WTC11 (cell line): ENCODE measurements around the gene RBM18.

Source experiments
- CTCF ChIP-seq: fragments of 200-600 bp; IDR thresholded peaks from 2 replicates; pipeline ENCODE4 v1.8.0; 2022; ENCODE audit warnings: antibody characterized with exemption
- FOXJ3 ChIP-seq: sonication (generic); formaldehyde crosslinking; IDR thresholded peaks from 2 replicates; pipeline ENCODE4 v1.9.0; 2021; ENCODE audit warnings: missing genetic modification reagents, mild to moderate bottlenecking, borderline replicate concordance
- IRF2 ChIP-seq: sonication (generic); formaldehyde crosslinking; IDR thresholded peaks from 2 replicates; pipeline ENCODE4 v1.8.0; 2022; ENCODE audit warnings: low read depth, missing genetic modification reagents, borderline replicate concordance
- JUN ChIP-seq: sonication (generic); formaldehyde crosslinking; IDR thresholded peaks from 2 replicates; pipeline ENCODE4 v1.8.0; 2023; ENCODE audit warnings: mild to moderate bottlenecking, missing genetic modification reagents
- MAX ChIP-seq: sonication (generic); formaldehyde crosslinking; IDR thresholded peaks from 2 replicates; pipeline ENCODE4 v1.8.0; 2022; ENCODE audit warnings: mild to moderate bottlenecking, missing genetic modification reagents
- SMAD4 ChIP-seq: sonication (generic); formaldehyde crosslinking; IDR thresholded peaks from 2 replicates; pipeline ENCODE4 v1.8.0; 2022; ENCODE audit warnings: mild to moderate bottlenecking, missing genetic modification reagents
- SP1 ChIP-seq: sonication (generic); formaldehyde crosslinking; conservative IDR thresholded peaks from 2 replicates; pipeline ENCODE4 v1.8.1; 2022; ENCODE audit warnings: missing genetic modification reagents
- TEAD1 ChIP-seq: sonication (generic); formaldehyde crosslinking; IDR thresholded peaks from 2 replicates; pipeline ENCODE4 v1.8.0; 2022; ENCODE audit warnings: mild to moderate bottlenecking, missing genetic modification reagents
- TEAD4 ChIP-seq: sonication (generic); formaldehyde crosslinking; IDR thresholded peaks from 2 replicates; pipeline ENCODE4 v1.8.0; 2022; ENCODE audit warnings: mild to moderate bottlenecking, missing genetic modification reagents
- USF2 ChIP-seq: sonication (generic); formaldehyde crosslinking; IDR thresholded peaks from 2 replicates; pipeline ENCODE4 v1.8.1; 2023; ENCODE audit warnings: mild to moderate bottlenecking, missing genetic modification reagents, moderate library complexity

GRCh38 chr9:122262073-122262472 is 2.6 kb downstream of the RBM18 start:
- TF ChIP-seq MAX (CRISPR knock-in tag) (no peak), TEAD4 (CRISPR knock-in tag) (no peak), SP1 (CRISPR knock-in tag) (no peak), IRF2 (CRISPR knock-in tag) (no peak), USF2 (CRISPR knock-in tag) (no peak), FOXJ3 (CRISPR knock-in tag) (no peak), CTCF (no peak), TEAD1 (CRISPR knock-in tag) (no peak), JUN (CRISPR knock-in tag) (no peak), SMAD4 (no peak)
